Esophagus squamous epithelium (tissue), 5 donors: ENCODE results near the gene HEATR1. TPM values are rescaled to one million over a fixed set of nuclear protein-coding genes. Genes with fewer than 3 reads are reported as not detected.
A peak's percentile ranks its signal among the peaks of the same experiment; 100 is the strongest.

Experiments
- DNase-seq: peaks from one replicate; lab custom pipeline; 2025; lab: John Stamatoyannopoulos, UW
- H3K27ac ChIP-seq, 4 donors: fragments of 200-600 bp; sonication (generic); one replicate each; pipeline ENCODE4 v1.5.1; 2016 to 2019; ENCODE audit warnings: mild to moderate bottlenecking in 1 of 4
- H3K27me3 ChIP-seq, 4 donors: fragments of 200-600 bp; sonication (generic); 1 replicate in 3 of 4; 2 replicates in 1 of 4; pipeline versions ENCODE4 v1.5.1 to v1.6.0; 2017 to 2021; ENCODE audit warnings: antibody characterized with exemption in 1 of 4
- H3K36me3 ChIP-seq, 3 donors: fragments of 200-600 bp; sonication (generic); one replicate each; pipeline ENCODE4 v1.5.1; 2016 to 2019
- H3K4me1 ChIP-seq, 3 donors: fragments of 200-600 bp; sonication (generic); one replicate each; pipeline ENCODE4 v1.5.1; 2017 to 2019
- H3K4me3 ChIP-seq, 4 donors: fragments of 200-600 bp; sonication (generic); 1 replicate in 3 of 4; 2 replicates in 1 of 4; pipeline ENCODE4 v1.5.1; 2016 to 2019; ENCODE audit warnings: mild to moderate bottlenecking in 2 of 4, moderate library complexity in 1 of 4
- H3K9me3 ChIP-seq, 3 donors: fragments of 200-600 bp; sonication (generic); one replicate each; pipeline ENCODE4 v1.5.1; 2016 to 2019
- CTCF ChIP-seq, 6 experiments: fragments of 450-650 bp in 4 of 6; fragments of 200-600 bp in 2 of 6; sonication (generic) in 2 of 6; IDR thresholded peaks; one replicate each; pipeline ENCODE4 v1.5.1; 2016 to 2019; ENCODE audit warnings: antibody characterized with exemption in 6 of 6, mild to moderate bottlenecking in 4 of 6, moderate library complexity in 4 of 6
- POLR2A ChIP-seq, 4 donors: fragments of 450-650 bp; IDR thresholded peaks; one replicate each; pipeline ENCODE4 v1.6.1; 2017; ENCODE audit warnings: antibody characterized with exemption in 4 of 4, mild to moderate bottlenecking in 4 of 4, moderate library complexity in 3 of 4
- WGBS, 2 donors: methylation state at CpG; one replicate each; pipeline ENCODE4 v1.1.5; 2018; 5-methylcytosine and 5-hydroxymethylcytosine counted together
- intact Hi-C: fragments of 100-400 bp; cut with DNase I; formaldehyde crosslinking; loops from one replicate; pipeline ENCODE4 v1.15.0; 2022
- total RNA-seq, 4 donors: library from RNA; depleted of rRNA; stranded (reverse); fragments of >200 nt; gene quantifications; one replicate each; pipeline ENCODE4 v1.1.0, GENCODE V29; 2016
- donor health status: DM: yes; HTN: yes; CAD: no.

The HEATR1 gene
- total RNA-seq, 4 donors from 2014 or later = 12.4 to 38.9 (median 23.9) TPM

- H3K27ac ChIP-seq = no peak overlapping the region
- DNase-seq = no peak
- H3K4me3 ChIP-seq = no peak overlapping the region
- 67 to 77% methylated on average over 5 of the region's 5 CpGs for WGBS, 2 donors
- no peaks in the 10 kb centered on the region for H3K9me3 ChIP-seq
- TF ChIP-seq POLR2A (IDR thresholded peaks at IDR 0.05) (no peak), CTCF (IDR thresholded peaks at IDR 0.05) (no peak)
- intact Hi-C loops = no loop called here
- H3K27me3 ChIP-seq = no peaks in the 10 kb centered on the region
- H3K36me3 ChIP-seq = no peaks in the 10 kb centered on the region
- peaks cover 9 to 42% (median 15%) of the 10 kb centered on the region in 3 donors for H3K4me1 ChIP-seq
These were observed 86.0 kb downstream of the HEATR1 start for GRCh38 chr1:236518322-236518721.

- Histone ChIP-seq H3K9me3 (no peaks in the 10 kb centered on the region), H3K27me3 (no peaks in the 10 kb centered on the region), H3K4me3 (no peak overlapping the region), H3K36me3 (no peaks in the 10 kb centered on the region), H3K4me1 (peaks cover 4 to 35% (median 15%) of the 10 kb centered on the region in 3 donors), H3K27ac (peak overlapping the region in 3 of 4 donors; percentile 31 to 59 (median 31))
- WGBS, 2 donors = 21 to 31% methylated on average over 8 of the region's 8 CpGs
- DNase-seq = no peak
- intact Hi-C loops = no loop called here
- TF ChIP-seq CTCF (IDR thresholded peaks at IDR 0.05) = no peak
- no peak for TF ChIP-seq POLR2A (IDR thresholded peaks at IDR 0.05)
These were observed 87.2 kb downstream of the HEATR1 start for GRCh38 chr1:236516929-236517704.

- TF ChIP-seq POLR2A (IDR thresholded peaks at IDR 0.05) = no peak
- no peak for TF ChIP-seq CTCF (IDR thresholded peaks at IDR 0.05)
- Histone ChIP-seq H3K4me3 (no peak overlapping the region), H3K27me3 (no peaks in the 10 kb centered on the region), H3K27ac (peak overlapping the region in 3 of 4 donors; percentile 9 to 31 (median 27)), H3K36me3 (no peaks in the 10 kb centered on the region), H3K9me3 (no peaks in the 10 kb centered on the region), H3K4me1 (peaks cover 4 to 35% (median 15%) of the 10 kb centered on the region in 3 donors)
- intact Hi-C loops = no loop called here
- WGBS, 2 donors = 31 to 49% methylated on average over 4 of the region's 4 CpGs
- DNase-seq = no peak
These were observed 88.8 kb downstream of the HEATR1 start for GRCh38 chr1:236515443-236515958.

GRCh38 chr1:236514703-236515442, 89.4 kb downstream of the HEATR1 start:
- H3K9me3 ChIP-seq = no peaks in the 10 kb centered on the region
- no peak for DNase-seq
- peak overlapping the region in 1 of 4 donors; percentile 27 for H3K27ac ChIP-seq
- intact Hi-C loops = no loop called here
- H3K27me3 ChIP-seq = no peaks in the 10 kb centered on the region
- H3K36me3 ChIP-seq = no peaks in the 10 kb centered on the region
- 47 to 50% methylated on average over 4 of the region's 4 CpGs for WGBS, 2 donors
- TF ChIP-seq CTCF (IDR thresholded peaks at IDR 0.05) (no peak), POLR2A (IDR thresholded peaks at IDR 0.05) (no peak)
- no peak overlapping the region for H3K4me3 ChIP-seq
- peaks cover 4 to 35% (median 15%) of the 10 kb centered on the region in 3 donors for H3K4me1 ChIP-seq
